ENCODE measurements around the gene ZFYVE1. TPM values are rescaled to one million over a fixed set of nuclear protein-coding genes. Genes with fewer than 3 reads are reported as not detected.
A peak's percentile ranks its signal among the peaks of the same experiment; 100 is the strongest.

The ZFYVE1 gene
- total RNA-seq, 1 donor from 2014 or later: 14.3 TPM

- TF ChIP-seq EZH2 (IDR thresholded peaks at IDR 0.05) (no peak), EZH2phosphoT487 (IDR thresholded peaks at IDR 0.05) (no peak), CTCF (IDR thresholded peaks at IDR 0.05) (no peak)
- Mint-ChIP-seq H3K27me3 (ENCODE audit: insufficient read depth, low read depth) (no peaks in the 10 kb centered on the region), H3K36me3 (peaks cover 5% of the 10 kb centered on the region), H3K27ac (no peak overlapping the region), H3K4me3 (no peak overlapping the region), H3K9me3 (no peaks in the 10 kb centered on the region), H3K4me1 (no peaks in the 10 kb centered on the region)
- H3K9me3 ChIP-seq (ENCODE audit: low read depth): no peaks in the 10 kb centered on the region
- H3K4me3 ChIP-seq: no peak overlapping the region
- H3K36me3 ChIP-seq: no peaks in the 10 kb centered on the region
- no peaks in the 10 kb centered on the region for H3K4me1 ChIP-seq
- H2AFZ ChIP-seq (replicated peaks): no peak overlapping the region
- no peak overlapping the region for H3K27ac ChIP-seq
- no peak overlapping the region for H3K9ac ChIP-seq
- H3K4me2 ChIP-seq: no peak overlapping the region
- no peaks in the 10 kb centered on the region for H3K79me2 ChIP-seq (ENCODE audit: low read depth)
- H3F3A ChIP-seq (ENCODE audit: low read depth): no peaks in the 10 kb centered on the region
- no peaks in the 10 kb centered on the region for H3K27me3 ChIP-seq
- no peaks in the 10 kb centered on the region for H4K20me1 ChIP-seq (ENCODE audit: low read depth)
- DNase-seq (ENCODE audit: low spot score): no peak
Measured at GRCh38 chr14:72941286-72941985, 85.5 kb downstream of the ZFYVE1 start.

GRCh38 chr14:72939630-72940029, 87.3 kb downstream of the ZFYVE1 start:
- DNase-seq (ENCODE audit: low spot score): no peak
- Histone ChIP-seq H3K36me3 (no peaks in the 10 kb centered on the region), H3K79me2 (ENCODE audit: low read depth) (no peaks in the 10 kb centered on the region), H3K4me3 (no peak overlapping the region), H3K9ac (no peak overlapping the region), H3K4me2 (no peak overlapping the region), H2AFZ (replicated peaks) (no peak overlapping the region), H3K27ac (no peak overlapping the region), H3F3A (ENCODE audit: low read depth) (no peaks in the 10 kb centered on the region), H3K9me3 (ENCODE audit: low read depth) (no peaks in the 10 kb centered on the region), H4K20me1 (ENCODE audit: low read depth) (no peaks in the 10 kb centered on the region), H3K27me3 (no peaks in the 10 kb centered on the region), H3K4me1 (no peaks in the 10 kb centered on the region)
- H3K27me3 Mint-ChIP-seq (ENCODE audit: insufficient read depth, low read depth): no peaks in the 10 kb centered on the region
- H3K27ac Mint-ChIP-seq: no peak overlapping the region
- H3K4me3 Mint-ChIP-seq: no peak overlapping the region
- TF ChIP-seq CTCF (IDR thresholded peaks at IDR 0.05) (no peak), EZH2 (IDR thresholded peaks at IDR 0.05) (no peak), EZH2phosphoT487 (IDR thresholded peaks at IDR 0.05) (no peak)
- no peaks in the 10 kb centered on the region for H3K4me1 Mint-ChIP-seq
- peaks cover 5% of the 10 kb centered on the region for H3K36me3 Mint-ChIP-seq
- no peaks in the 10 kb centered on the region for H3K9me3 Mint-ChIP-seq

GRCh38 chr14:72932893-72933292, 94.0 kb downstream of the ZFYVE1 start:
- Histone ChIP-seq H3K36me3 (no peaks in the 10 kb centered on the region), H2AFZ (replicated peaks) (no peak overlapping the region), H3K9ac (no peak overlapping the region), H3K79me2 (ENCODE audit: low read depth) (no peaks in the 10 kb centered on the region), H3K4me2 (no peak overlapping the region), H3K27me3 (peaks cover under 1% of the 10 kb centered on the region), H3K4me1 (no peaks in the 10 kb centered on the region), H3K9me3 (ENCODE audit: low read depth) (no peaks in the 10 kb centered on the region), H4K20me1 (ENCODE audit: low read depth) (no peaks in the 10 kb centered on the region), H3F3A (ENCODE audit: low read depth) (no peaks in the 10 kb centered on the region), H3K4me3 (no peak overlapping the region), H3K27ac (no peak overlapping the region)
- no peak for TF ChIP-seq EZH2 (IDR thresholded peaks at IDR 0.05)
- TF ChIP-seq EZH2phosphoT487 (IDR thresholded peaks at IDR 0.05): no peak
- no peak for TF ChIP-seq CTCF (IDR thresholded peaks at IDR 0.05)
- H3K36me3 Mint-ChIP-seq: no peaks in the 10 kb centered on the region
- H3K4me3 Mint-ChIP-seq: no peak overlapping the region
- H3K4me1 Mint-ChIP-seq: no peaks in the 10 kb centered on the region
- no peak for DNase-seq (ENCODE audit: low spot score)
- no peaks in the 10 kb centered on the region for H3K9me3 Mint-ChIP-seq
- H3K27ac Mint-ChIP-seq: peak overlapping the region; percentile 7
- no peaks in the 10 kb centered on the region for H3K27me3 Mint-ChIP-seq (ENCODE audit: insufficient read depth, low read depth)
